AG10803 (cell line): Measurements from ENCODE around the gene NEURL4.

Experiments
- DNase-seq: peaks from one replicate; pipeline ENCODE4 v3.0.0; 2010; ENCODE audit warnings: low read depth
- H3K4me3 ChIP-seq: 2 replicates; pipeline ENCODE4 v1.5.1; 2011; ENCODE audit warnings: mild to moderate bottlenecking, low read length, control low read depth
- TF ChIP-seq, protein P1 (sequence below): conservative IDR thresholded peaks from 2 replicates; pipeline ENCODE4 v1.5.1; 2011; ENCODE audit warnings: mild to moderate bottlenecking, low read length, control low read depth, inconsistent platforms

NEURL4 gene

DNA sequence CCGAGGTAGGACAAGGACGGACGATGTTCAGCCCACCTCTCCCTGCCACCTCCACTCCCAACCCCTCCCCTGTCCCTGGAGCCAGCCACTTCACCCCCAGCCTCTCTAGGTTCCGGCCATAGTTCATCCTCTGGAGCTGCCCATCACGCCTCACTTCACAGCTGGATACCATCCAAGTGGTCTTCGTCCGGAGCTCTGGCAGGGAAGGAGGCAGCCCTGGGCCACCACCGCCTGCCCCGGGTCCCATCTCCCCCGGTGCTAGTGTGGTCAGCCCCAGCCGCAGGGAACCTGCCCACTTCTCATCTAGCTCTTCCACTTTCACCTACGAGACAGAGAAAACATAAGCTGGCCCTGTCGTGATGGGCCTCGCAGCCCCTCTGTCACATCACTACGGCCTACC lies 7.7 kb downstream of the NEURL4 start:
- no peak for DNase-seq
- TF ChIP-seq, protein P1, sequence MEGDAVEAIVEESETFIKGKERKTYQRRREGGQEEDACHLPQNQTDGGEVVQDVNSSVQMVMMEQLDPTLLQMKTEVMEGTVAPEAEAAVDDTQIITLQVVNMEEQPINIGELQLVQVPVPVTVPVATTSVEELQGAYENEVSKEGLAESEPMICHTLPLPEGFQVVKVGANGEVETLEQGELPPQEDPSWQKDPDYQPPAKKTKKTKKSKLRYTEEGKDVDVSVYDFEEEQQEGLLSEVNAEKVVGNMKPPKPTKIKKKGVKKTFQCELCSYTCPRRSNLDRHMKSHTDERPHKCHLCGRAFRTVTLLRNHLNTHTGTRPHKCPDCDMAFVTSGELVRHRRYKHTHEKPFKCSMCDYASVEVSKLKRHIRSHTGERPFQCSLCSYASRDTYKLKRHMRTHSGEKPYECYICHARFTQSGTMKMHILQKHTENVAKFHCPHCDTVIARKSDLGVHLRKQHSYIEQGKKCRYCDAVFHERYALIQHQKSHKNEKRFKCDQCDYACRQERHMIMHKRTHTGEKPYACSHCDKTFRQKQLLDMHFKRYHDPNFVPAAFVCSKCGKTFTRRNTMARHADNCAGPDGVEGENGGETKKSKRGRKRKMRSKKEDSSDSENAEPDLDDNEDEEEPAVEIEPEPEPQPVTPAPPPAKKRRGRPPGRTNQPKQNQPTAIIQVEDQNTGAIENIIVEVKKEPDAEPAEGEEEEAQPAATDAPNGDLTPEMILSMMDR: no peak
- no peak overlapping the region for H3K4me3 ChIP-seq

DNA sequence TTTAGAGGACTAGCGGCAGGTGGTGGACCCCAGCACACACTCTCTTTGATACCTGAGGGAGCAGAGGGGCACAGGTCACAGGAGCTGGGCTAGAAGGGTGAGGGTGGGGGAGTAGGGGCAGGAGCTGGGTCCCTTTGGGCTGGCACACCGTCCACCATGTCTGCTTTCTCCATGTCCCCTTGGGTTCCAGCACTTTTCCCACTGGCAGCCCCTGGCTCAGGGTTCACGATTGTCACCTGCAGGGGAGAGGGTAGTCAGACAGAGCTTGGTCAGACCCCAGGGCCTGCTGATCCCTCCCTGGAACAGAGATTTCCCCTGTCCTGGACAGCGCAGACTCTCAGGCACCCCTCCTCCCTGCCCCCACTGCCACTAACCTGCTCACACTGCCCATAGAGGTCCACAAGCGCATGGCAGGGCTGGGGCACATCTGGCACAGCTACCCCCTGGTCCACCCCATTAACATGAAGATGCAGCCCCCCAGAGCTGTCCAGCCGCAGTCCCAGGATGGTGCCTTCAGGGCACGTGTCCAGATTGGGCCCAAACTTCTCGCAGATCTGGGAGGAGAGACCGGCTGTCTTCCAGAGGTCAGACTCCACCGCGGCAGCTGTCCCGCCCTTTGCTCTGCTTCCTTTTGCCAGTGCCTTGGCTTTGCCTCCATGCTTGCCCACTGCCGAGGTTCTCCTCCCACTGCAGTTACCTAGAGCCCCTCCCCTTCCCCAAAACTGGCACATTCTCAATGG lies 10.8 kb downstream of the NEURL4 start:
- DNase-seq: no peak
- no peak overlapping the region for H3K4me3 ChIP-seq
- TF ChIP-seq, protein P1: no peak

DNA sequence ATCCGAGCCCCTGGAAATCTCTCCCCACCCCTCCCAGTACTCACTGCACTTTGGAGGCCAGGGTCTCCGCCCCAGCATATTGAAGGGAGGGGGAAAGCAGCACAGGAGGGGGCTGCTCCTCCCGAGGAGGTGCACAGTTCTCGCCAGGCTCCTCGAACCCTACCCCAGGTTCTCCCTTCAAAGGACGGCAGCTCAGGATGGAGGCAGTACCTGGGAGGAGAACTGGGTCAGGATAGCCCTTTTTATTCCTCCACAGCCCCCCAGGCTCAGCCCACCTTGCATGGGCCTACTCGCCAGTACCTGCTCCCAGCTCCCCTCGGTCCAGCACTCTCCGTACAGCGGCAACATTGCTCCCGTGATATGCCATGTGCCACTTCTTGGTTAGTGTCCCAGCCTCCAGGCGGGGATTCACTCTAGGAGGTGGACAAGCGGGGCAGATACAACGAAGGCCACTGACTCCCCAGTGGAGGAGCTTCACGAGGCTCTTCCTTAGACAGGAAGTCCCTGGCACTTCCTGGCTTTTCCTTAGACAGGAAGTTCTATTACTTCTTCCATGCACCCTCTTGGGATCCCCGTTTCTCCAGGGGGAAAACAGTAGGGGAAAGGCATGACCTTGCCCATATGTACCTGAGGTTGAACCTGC lies 11.9 kb downstream of the NEURL4 start:
- TF ChIP-seq, protein P1: no peak
- no peak for DNase-seq
- no peak overlapping the region for H3K4me3 ChIP-seq

DNA sequence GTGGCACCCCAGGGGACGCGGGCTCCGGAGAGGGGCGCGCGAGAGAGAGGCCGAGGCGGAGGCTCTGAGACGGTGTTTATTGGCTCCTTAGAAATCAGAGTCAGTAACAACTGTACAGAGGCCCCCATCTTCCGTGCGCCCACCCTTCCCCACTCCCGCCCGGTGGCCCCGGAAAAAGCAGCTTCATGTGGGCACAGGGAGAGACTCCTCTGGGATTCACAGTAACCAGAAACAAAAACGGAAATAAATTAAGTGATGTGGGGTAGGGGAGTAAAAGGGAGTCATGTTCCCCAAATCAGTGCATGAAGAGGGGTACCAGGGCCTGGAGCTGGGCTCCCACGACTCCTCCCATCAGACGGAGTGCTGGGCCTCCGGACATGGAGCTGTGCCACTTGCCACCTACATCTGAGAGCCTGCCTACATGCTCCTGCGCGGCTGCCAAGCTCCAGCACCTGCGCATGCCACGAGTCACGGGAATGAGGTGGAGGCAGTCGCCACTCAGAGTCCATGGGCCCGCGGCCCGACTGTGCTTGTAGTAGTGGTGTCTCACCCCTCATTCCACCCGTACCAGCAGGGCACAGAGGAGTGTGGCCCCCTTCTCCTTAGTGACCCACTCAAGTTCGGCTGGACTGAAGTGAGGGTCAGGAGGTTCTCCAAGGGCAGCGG lies 13.4 kb downstream of the NEURL4 start:
- DNase-seq: no peak
- TF ChIP-seq, protein P1: no peak
- H3K4me3 ChIP-seq: peak overlapping the region; percentile 79

DNA sequence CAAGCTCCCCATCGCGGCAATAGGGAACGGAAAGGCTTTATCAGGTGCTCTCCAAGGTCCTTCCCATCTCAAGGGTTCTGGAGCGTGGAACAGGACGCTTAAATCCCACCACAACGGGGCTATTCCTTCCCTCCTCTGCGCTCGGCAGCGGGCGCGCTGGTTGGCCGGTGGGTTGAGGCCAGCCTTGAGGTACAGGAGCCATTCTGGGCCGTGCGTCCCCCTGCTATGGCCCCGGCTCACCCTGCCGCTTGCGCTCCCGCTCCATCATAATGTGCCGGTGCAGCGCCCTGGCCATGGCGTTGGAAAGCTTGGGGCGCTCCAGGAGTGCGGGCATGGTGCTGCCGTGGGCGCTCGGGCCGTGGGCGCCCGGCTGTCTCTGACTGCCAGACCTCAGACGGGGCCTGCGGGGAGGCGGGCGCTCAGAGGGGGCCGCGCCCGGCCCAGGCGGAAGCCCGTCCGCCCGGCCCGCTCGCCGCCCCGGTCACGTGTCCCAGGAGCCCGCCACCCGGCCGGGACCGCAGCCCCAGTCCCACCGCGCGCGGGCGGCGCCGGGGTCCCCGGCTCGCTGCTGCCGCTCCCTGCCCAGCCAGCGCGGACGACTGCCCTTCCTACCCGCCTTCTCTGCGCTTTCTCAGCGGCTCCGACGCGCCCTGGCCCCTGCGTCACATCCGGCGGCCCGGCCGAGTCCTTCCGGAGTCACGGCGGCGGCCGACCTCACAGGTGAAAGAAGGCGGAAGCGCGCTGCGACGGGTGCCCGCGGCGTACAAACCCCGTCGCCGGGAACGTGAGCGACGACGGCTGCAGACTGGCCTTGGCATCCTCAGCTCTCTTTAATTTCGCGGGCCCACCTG lies 14.2 kb downstream of the NEURL4 start, which contains the start of gene GPS2:
GPS2 (minus strand) TSS at position 642 of the 851 bp plus-strand sequence; CDS start at position 334, 308 bp downstream.
- TF ChIP-seq, protein P1: no peak
- peak; percentile 67 for DNase-seq
- peak within 1 kb of the TSS; percentile 79 for H3K4me3 ChIP-seq

DNA sequence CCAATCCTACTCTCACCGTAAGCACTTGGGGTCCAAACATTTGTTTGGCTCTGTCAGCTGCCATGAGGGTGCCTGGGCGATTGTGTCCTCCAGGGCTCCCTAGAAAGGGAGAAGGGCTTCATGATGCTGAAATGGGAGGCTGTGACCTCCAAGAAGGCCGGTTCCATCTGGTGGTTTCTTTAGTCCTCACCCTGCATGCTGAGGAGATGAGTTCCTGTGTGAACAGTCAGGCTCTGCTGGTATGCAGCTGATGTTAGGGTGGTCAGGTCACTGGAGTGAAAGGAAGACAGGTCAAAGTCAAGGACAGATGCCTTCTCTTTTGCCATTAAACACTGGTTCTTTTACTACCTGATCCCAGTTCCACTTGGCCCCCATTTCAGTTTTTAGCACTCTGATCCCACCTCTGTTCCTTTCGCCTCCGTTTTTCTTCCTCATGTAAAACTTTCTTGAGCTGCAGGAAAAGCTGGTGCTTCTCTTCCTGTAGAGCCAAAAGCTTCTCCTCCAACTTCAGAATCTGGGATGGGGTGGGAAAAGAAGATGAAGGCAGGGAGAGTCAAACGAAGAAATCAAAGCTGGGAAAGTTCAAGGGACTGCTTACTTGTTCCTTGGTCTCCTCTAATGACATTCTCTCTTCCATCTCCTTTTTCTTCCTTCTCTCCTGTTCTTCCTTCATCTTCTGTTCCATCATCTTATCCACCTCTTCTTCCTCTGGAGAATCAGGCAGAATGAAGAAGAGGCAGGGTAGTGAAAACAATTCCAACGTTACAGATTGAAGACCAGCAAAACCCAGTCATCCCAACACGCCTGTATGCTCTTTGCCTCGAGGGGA lies 15.0 kb downstream of the NEURL4 start:
- H3K4me3 ChIP-seq: peak overlapping the region; percentile 79
- TF ChIP-seq, protein P1: no peak
- DNase-seq: peak; percentile 20
